ENCODE measurements around the gene ISM1. TPM values are rescaled to one million over a fixed set of nuclear protein-coding genes. Genes with fewer than 3 reads are reported as not detected.

ISM1 gene
- total and polyA plus RNA-seq, 2 of the 13 experiments (the other 11 are each of a cell fraction or from before 2014, with no cell fraction given), result 0.40 to 1.4 TPM

GRCh38 chr20:13243826-13244376, 22.8 kb downstream of the ISM1 start (continued):
- TF ChIP-seq HNRNPH1 (optimal IDR thresholded peaks at IDR 0.05; ENCODE audit: low read depth, low read length) (no peak), FOXJ3 (CRISPR knock-in tag; IDR thresholded peaks at IDR 0.05; ENCODE audit: borderline replicate concordance) (peak; percentile 100), HMG20A (CRISPR knock-in tag; IDR thresholded peaks at IDR 0.05; ENCODE audit: borderline replicate concordance) (peak; percentile 100), ZFP1 (CRISPR knock-in tag; IDR thresholded peaks at IDR 0.05) (peak; percentile 96), ZNF33A (CRISPR knock-in tag; IDR thresholded peaks at IDR 0.05; ENCODE audit: borderline replicate concordance) (no peak), PAF1 (CRISPR knock-in tag; IDR thresholded peaks at IDR 0.05) (no peak), EZH2 (conservative IDR thresholded peaks at IDR 0.05; ENCODE audit: low read depth, low read length) (no peak), ZNF24 (IDR thresholded peaks at IDR 0.05) (peak; percentile 86), MED1 (CRISPR knock-in tag; IDR thresholded peaks at IDR 0.05) (peak; percentile 96), ZNF709 (CRISPR knock-in tag; IDR thresholded peaks at IDR 0.05) (no peak), TEAD2 (CRISPR knock-in tag; IDR thresholded peaks at IDR 0.05) (no peak), ZNF761 (CRISPR knock-in tag; conservative IDR thresholded peaks at IDR 0.05) (no peak; the same call in none of the 2 replicates), ZNF207 (IDR thresholded peaks at IDR 0.05; ENCODE audit: borderline replicate concordance) (no peak), ARNTL (CRISPR knock-in tag; IDR thresholded peaks at IDR 0.05) (peak; percentile 85), TBP (CRISPR knock-in tag; IDR thresholded peaks at IDR 0.05) (0 out of 2 replicates have a peak, but pooled peaks have one; percentile 34), PBX2 (CRISPR knock-in tag; IDR thresholded peaks at IDR 0.05) (no peak), PATZ1 (CRISPR knock-in tag; IDR thresholded peaks at IDR 0.05) (peak; percentile 81), FOXA3 (CRISPR knock-in tag; IDR thresholded peaks at IDR 0.05) (peak; percentile 100), HOXA9 (CRISPR knock-in tag; IDR thresholded peaks at IDR 0.05; ENCODE audit: borderline replicate concordance) (0 out of 2 replicates have a peak, but pooled peaks have one; percentile 49), ZNF362 (CRISPR knock-in tag; IDR thresholded peaks at IDR 0.05; ENCODE audit: borderline replicate concordance) (peak; percentile 80; the same call in 1 of the 2 replicates), ZNF605 (CRISPR knock-in tag; IDR thresholded peaks at IDR 0.05) (0 out of 2 replicates have a peak, but pooled peaks have one; percentile 19), BRD4 (CRISPR knock-in tag; IDR thresholded peaks at IDR 0.05) (no peak), ZNF430 (CRISPR knock-in tag; IDR thresholded peaks at IDR 0.05) (peak; percentile 43; the same call in 1 of the 2 replicates), THAP7 (CRISPR knock-in tag; IDR thresholded peaks at IDR 0.05) (no peak)

Data from HepG2 (cell line).